Measurements from ENCODE around the gene SMYD1.

SMYD1 gene

GRCh38 chr2:88136817-88137216, 69.2 kb downstream of the SMYD1 start:
- Histone ChIP-seq H3K27ac (ENCODE audit: low read depth, low read length) (no peak overlapping the region), H3K9me3 (ENCODE audit: insufficient read depth, low read depth, low read length) (no peaks in the 10 kb centered on the region), H3K23ac (ENCODE audit: low read length) (no peak overlapping the region), H3K27me3 (ENCODE audit: insufficient read depth, low read length) (no peaks in the 10 kb centered on the region), H3K4ac (ENCODE audit: low read depth, low read length) (no peak overlapping the region), H3K79me1 (ENCODE audit: low read length) (no peaks in the 10 kb centered on the region), H2BK12ac (ENCODE audit: low read length) (no peak overlapping the region), H4K91ac (ENCODE audit: low read depth, low read length) (no peak overlapping the region), H3K9ac (ENCODE audit: low read length) (no peak overlapping the region), H4K8ac (ENCODE audit: low read depth, low read length) (no peak overlapping the region), H3K4me1 (ENCODE audit: control insufficient read depth in 1 of 2, insufficient read depth in 2 of 2, low read length in 2 of 2) (no peaks in the 10 kb centered on the region), H3K14ac (ENCODE audit: low read length) (no peak overlapping the region), H4K12ac (ENCODE audit: low read depth, low read length) (no peak overlapping the region), H2AK5ac (ENCODE audit: low read length) (no peak overlapping the region), H3K18ac (ENCODE audit: low read length) (no peak overlapping the region), H3K4me3 (ENCODE audit: low read depth, low read length) (no peak overlapping the region), H2AFZ (ENCODE audit: insufficient read depth, low read length, poor library complexity) (no peak overlapping the region), H2BK120ac (ENCODE audit: insufficient read depth, low read length, poor library complexity) (no peak overlapping the region), H2BK5ac (ENCODE audit: low read depth, low read length, poor library complexity) (no peak overlapping the region), H3K4me2 (ENCODE audit: low read length) (no peak overlapping the region), H3K79me2 (ENCODE audit: control insufficient read depth, insufficient read depth, low read length, poor library complexity) (no peaks in the 10 kb centered on the region), H3K36me3 (ENCODE audit: control insufficient read depth in 1 of 2, insufficient read depth in 2 of 2, low read length in 2 of 2) (no peaks in the 10 kb centered on the region)
- no peak for DNase-seq
- no CpG with 5 or more reads among the region's 4 CpGs for WGBS (ENCODE audit: extremely low coverage, insufficient coverage, insufficient read length)

- H3K9ac ChIP-seq (ENCODE audit: low read length), result no peak overlapping the region
- no peaks in the 10 kb centered on the region for H3K36me3 ChIP-seq (ENCODE audit: control insufficient read depth in 1 of 2, insufficient read depth in 2 of 2, low read length in 2 of 2)
- H3K18ac ChIP-seq (ENCODE audit: low read length), result no peak overlapping the region
- no peak overlapping the region for H3K4ac ChIP-seq (ENCODE audit: low read depth, low read length)
- no CpG with 5 or more reads among the region's 4 CpGs for WGBS (ENCODE audit: extremely low coverage, insufficient coverage, insufficient read length)
- H3K27me3 ChIP-seq (ENCODE audit: insufficient read depth, low read length), result no peaks in the 10 kb centered on the region
- no peak overlapping the region for H4K91ac ChIP-seq (ENCODE audit: low read depth, low read length)
- H2AFZ ChIP-seq (ENCODE audit: insufficient read depth, low read length, poor library complexity), result no peak overlapping the region
- H2AK5ac ChIP-seq (ENCODE audit: low read length), result no peak overlapping the region
- no peaks in the 10 kb centered on the region for H3K4me1 ChIP-seq (ENCODE audit: control insufficient read depth in 1 of 2, insufficient read depth in 2 of 2, low read length in 2 of 2)
- no peak for DNase-seq
- no peak overlapping the region for H4K12ac ChIP-seq (ENCODE audit: low read depth, low read length)
- H2BK120ac ChIP-seq (ENCODE audit: insufficient read depth, low read length, poor library complexity), result no peak overlapping the region
- H3K9me3 ChIP-seq (ENCODE audit: insufficient read depth, low read depth, low read length), result no peaks in the 10 kb centered on the region
- no peak overlapping the region for H2BK12ac ChIP-seq (ENCODE audit: low read length)
- no peak overlapping the region for H3K14ac ChIP-seq (ENCODE audit: low read length)
- H3K27ac ChIP-seq (ENCODE audit: low read depth, low read length), result no peak overlapping the region
- no peaks in the 10 kb centered on the region for H3K79me2 ChIP-seq (ENCODE audit: control insufficient read depth, insufficient read depth, low read length, poor library complexity)
- no peak overlapping the region for H3K4me2 ChIP-seq (ENCODE audit: low read length)
- no peaks in the 10 kb centered on the region for H3K79me1 ChIP-seq (ENCODE audit: low read length)
- H4K8ac ChIP-seq (ENCODE audit: low read depth, low read length), result no peak overlapping the region
- no peak overlapping the region for H3K4me3 ChIP-seq (ENCODE audit: low read depth, low read length)
- no peak overlapping the region for H3K23ac ChIP-seq (ENCODE audit: low read length)
- H2BK5ac ChIP-seq (ENCODE audit: low read depth, low read length, poor library complexity), result no peak overlapping the region
Observed at GRCh38 chr2:88137833-88138232, 70.2 kb downstream of the SMYD1 start.

- no CpG with 5 or more reads among the region's 2 CpGs for WGBS (ENCODE audit: extremely low coverage, insufficient coverage, insufficient read length)
- H4K12ac ChIP-seq (ENCODE audit: low read depth, low read length), result no peak overlapping the region
- no peak overlapping the region for H2AK5ac ChIP-seq (ENCODE audit: low read length)
- no peak for DNase-seq
- no peak overlapping the region for H4K8ac ChIP-seq (ENCODE audit: low read depth, low read length)
- H3K4me3 ChIP-seq (ENCODE audit: low read depth, low read length), result no peak overlapping the region
- H3K9ac ChIP-seq (ENCODE audit: low read length), result no peak overlapping the region
- no peaks in the 10 kb centered on the region for H3K27me3 ChIP-seq (ENCODE audit: insufficient read depth, low read length)
- H3K79me1 ChIP-seq (ENCODE audit: low read length), result no peaks in the 10 kb centered on the region
- no peaks in the 10 kb centered on the region for H3K79me2 ChIP-seq (ENCODE audit: control insufficient read depth, insufficient read depth, low read length, poor library complexity)
- H2BK12ac ChIP-seq (ENCODE audit: low read length), result no peak overlapping the region
- H2AFZ ChIP-seq (ENCODE audit: insufficient read depth, low read length, poor library complexity), result no peak overlapping the region
- H3K4me1 ChIP-seq (ENCODE audit: control insufficient read depth in 1 of 2, insufficient read depth in 2 of 2, low read length in 2 of 2), result no peaks in the 10 kb centered on the region
- no peaks in the 10 kb centered on the region for H3K9me3 ChIP-seq (ENCODE audit: insufficient read depth, low read depth, low read length)
- no peak overlapping the region for H3K23ac ChIP-seq (ENCODE audit: low read length)
- H3K4ac ChIP-seq (ENCODE audit: low read depth, low read length), result no peak overlapping the region
- no peak overlapping the region for H3K4me2 ChIP-seq (ENCODE audit: low read length)
- H3K27ac ChIP-seq (ENCODE audit: low read depth, low read length), result no peak overlapping the region
- no peak overlapping the region for H2BK5ac ChIP-seq (ENCODE audit: low read depth, low read length, poor library complexity)
- H3K36me3 ChIP-seq (ENCODE audit: control insufficient read depth in 1 of 2, insufficient read depth in 2 of 2, low read length in 2 of 2), result no peaks in the 10 kb centered on the region
- H4K91ac ChIP-seq (ENCODE audit: low read depth, low read length), result no peak overlapping the region
- no peak overlapping the region for H3K14ac ChIP-seq (ENCODE audit: low read length)
- H3K18ac ChIP-seq (ENCODE audit: low read length), result no peak overlapping the region
- H2BK120ac ChIP-seq (ENCODE audit: insufficient read depth, low read length, poor library complexity), result no peak overlapping the region
Observed at GRCh38 chr2:88139203-88139702, 71.6 kb downstream of the SMYD1 start.

GRCh38 chr2:88139804-88140203, 72.2 kb downstream of the SMYD1 start:
- H3K23ac ChIP-seq (ENCODE audit: low read length), result no peak overlapping the region
- no peak overlapping the region for H3K4me3 ChIP-seq (ENCODE audit: low read depth, low read length)
- no peak overlapping the region for H3K27ac ChIP-seq (ENCODE audit: low read depth, low read length)
- no peak overlapping the region for H3K4me2 ChIP-seq (ENCODE audit: low read length)
- no peaks in the 10 kb centered on the region for H3K36me3 ChIP-seq (ENCODE audit: control insufficient read depth in 1 of 2, insufficient read depth in 2 of 2, low read length in 2 of 2)
- H4K12ac ChIP-seq (ENCODE audit: low read depth, low read length), result no peak overlapping the region
- no peak overlapping the region for H2BK5ac ChIP-seq (ENCODE audit: low read depth, low read length, poor library complexity)
- H4K91ac ChIP-seq (ENCODE audit: low read depth, low read length), result no peak overlapping the region
- no peak overlapping the region for H2AK5ac ChIP-seq (ENCODE audit: low read length)
- H3K9ac ChIP-seq (ENCODE audit: low read length), result no peak overlapping the region
- no peak overlapping the region for H2BK12ac ChIP-seq (ENCODE audit: low read length)
- H3K4ac ChIP-seq (ENCODE audit: low read depth, low read length), result no peak overlapping the region
- no peaks in the 10 kb centered on the region for H3K79me1 ChIP-seq (ENCODE audit: low read length)
- no peak overlapping the region for H3K18ac ChIP-seq (ENCODE audit: low read length)
- no peak overlapping the region for H2AFZ ChIP-seq (ENCODE audit: insufficient read depth, low read length, poor library complexity)
- no peaks in the 10 kb centered on the region for H3K79me2 ChIP-seq (ENCODE audit: control insufficient read depth, insufficient read depth, low read length, poor library complexity)
- no CpG with 5 or more reads among the region's 6 CpGs for WGBS (ENCODE audit: extremely low coverage, insufficient coverage, insufficient read length)
- no peak overlapping the region for H3K14ac ChIP-seq (ENCODE audit: low read length)
- no peak overlapping the region for H4K8ac ChIP-seq (ENCODE audit: low read depth, low read length)
- no peaks in the 10 kb centered on the region for H3K27me3 ChIP-seq (ENCODE audit: insufficient read depth, low read length)
- no peak for DNase-seq
- H3K9me3 ChIP-seq (ENCODE audit: insufficient read depth, low read depth, low read length), result no peaks in the 10 kb centered on the region
- H3K4me1 ChIP-seq (ENCODE audit: control insufficient read depth in 1 of 2, insufficient read depth in 2 of 2, low read length in 2 of 2), result no peaks in the 10 kb centered on the region
- H2BK120ac ChIP-seq (ENCODE audit: insufficient read depth, low read length, poor library complexity), result no peak overlapping the region
